HEK293 (cell line): Measurements from ENCODE around the gene KCTD14.

Source experiments
- BCL11A ChIP-seq: fragments of 450-650 bp; formaldehyde crosslinking; IDR thresholded peaks from 2 replicates; pipeline ENCODE4 v1.5.1; 2016; ENCODE audit warnings: low read depth, missing biosample characterization, missing genetic modification characterization
- IKZF3 ChIP-seq: fragments of 450-650 bp; IDR thresholded peaks from 2 replicates; pipeline ENCODE4 v1.5.0; 2018; ENCODE audit warnings: missing biosample characterization, mild to moderate bottlenecking, missing genetic modification characterization, moderate library complexity
- ZFP69B ChIP-seq: fragments of 450-650 bp; formaldehyde crosslinking; IDR thresholded peaks from 2 replicates; pipeline ENCODE4 v1.5.1; 2016; ENCODE audit warnings: missing biosample characterization, missing genetic modification characterization
- ZNF335 ChIP-seq: fragments of 450-650 bp; formaldehyde crosslinking; conservative IDR thresholded peaks from 2 replicates; pipeline ENCODE4 v1.5.1; 2016; ENCODE audit warnings: missing biosample characterization, missing genetic modification characterization
- TF ChIP-seq, protein P1 (sequence below): fragments of 450-650 bp; formaldehyde crosslinking; IDR thresholded peaks from 2 replicates; pipeline ENCODE4 v1.5.1; 2016; ENCODE audit warnings: missing biosample characterization, missing genetic modification characterization

DNA sequence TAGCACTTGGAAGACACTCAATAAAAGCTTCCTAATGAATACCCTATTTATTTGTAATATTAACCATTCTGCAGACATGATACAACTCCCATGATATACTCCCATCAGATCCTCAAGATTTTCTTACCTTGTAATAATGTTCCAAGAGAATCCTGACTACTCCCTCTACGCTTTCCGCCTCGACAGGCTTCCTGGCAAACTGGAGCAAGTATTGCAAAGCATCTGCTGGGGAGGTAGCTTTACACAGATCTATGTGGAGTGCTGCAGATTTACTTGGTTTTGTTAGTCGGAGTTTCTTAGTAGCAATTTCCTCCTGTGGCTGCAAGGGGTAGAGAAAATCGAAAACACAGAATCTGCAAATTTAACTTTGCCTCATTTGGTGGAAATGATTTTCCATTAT is 32.1 kb downstream of the KCTD14 start:
- TF ChIP-seq, protein P1, sequence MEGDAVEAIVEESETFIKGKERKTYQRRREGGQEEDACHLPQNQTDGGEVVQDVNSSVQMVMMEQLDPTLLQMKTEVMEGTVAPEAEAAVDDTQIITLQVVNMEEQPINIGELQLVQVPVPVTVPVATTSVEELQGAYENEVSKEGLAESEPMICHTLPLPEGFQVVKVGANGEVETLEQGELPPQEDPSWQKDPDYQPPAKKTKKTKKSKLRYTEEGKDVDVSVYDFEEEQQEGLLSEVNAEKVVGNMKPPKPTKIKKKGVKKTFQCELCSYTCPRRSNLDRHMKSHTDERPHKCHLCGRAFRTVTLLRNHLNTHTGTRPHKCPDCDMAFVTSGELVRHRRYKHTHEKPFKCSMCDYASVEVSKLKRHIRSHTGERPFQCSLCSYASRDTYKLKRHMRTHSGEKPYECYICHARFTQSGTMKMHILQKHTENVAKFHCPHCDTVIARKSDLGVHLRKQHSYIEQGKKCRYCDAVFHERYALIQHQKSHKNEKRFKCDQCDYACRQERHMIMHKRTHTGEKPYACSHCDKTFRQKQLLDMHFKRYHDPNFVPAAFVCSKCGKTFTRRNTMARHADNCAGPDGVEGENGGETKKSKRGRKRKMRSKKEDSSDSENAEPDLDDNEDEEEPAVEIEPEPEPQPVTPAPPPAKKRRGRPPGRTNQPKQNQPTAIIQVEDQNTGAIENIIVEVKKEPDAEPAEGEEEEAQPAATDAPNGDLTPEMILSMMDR, result no peak
- TF ChIP-seq ZFP69B (no peak), ZNF335 (tag by site-specific recombination) (no peak), BCL11A (tag by site-specific recombination) (no peak), IKZF3 (tag by site-specific recombination) (no peak)
